Body of pancreas (tissue), 4 donors: Measurements from ENCODE around the gene NAT14. TPM values are rescaled to one million over a fixed set of nuclear protein-coding genes. Genes with fewer than 3 reads are reported as not detected.

Experiments used
- ATAC-seq: fragments of 150-250 bp; one replicate; pipeline ENCODE4 v1.9.1; 2016
- DNase-seq, 4 donors: peaks; one replicate each; pipeline ENCODE4 v3.0.0-alpha.2; 2019
- H3K27ac ChIP-seq, 4 donors: fragments of 200-600 bp; sonication (generic); 1 replicate in 3 of 4; 2 replicates in 1 of 4; pipeline versions ENCODE4 v1.5.1 to v1.6.1; 2016 to 2019; ENCODE audit warnings: mild to moderate bottlenecking in 1 of 4, mixed read lengths in 1 of 4, moderate library complexity in 1 of 4
- H3K27me3 ChIP-seq, 2 donors: fragments of 200-600 bp; sonication (generic); one replicate each; pipeline ENCODE4 v1.6.0; 2016; ENCODE audit warnings: mild to moderate bottlenecking in 1 of 2
- H3K36me3 ChIP-seq, 2 donors: fragments of 200-600 bp; sonication (generic); replicated peaks in 1 of 2; 2 replicates each; pipeline ENCODE4 v1.5.1; 2016; ENCODE audit warnings: low read depth in 2 of 2; ENCODE audit not compliant: insufficient read depth in 1 of 2
- H3K4me1 ChIP-seq: fragments of 200-600 bp; sonication (generic); one replicate; pipeline ENCODE4 v1.6.0; 2016
- H3K4me3 ChIP-seq, 2 donors: fragments of 200-600 bp; sonication (generic); 1 replicate in 1 of 2; 2 replicates in 1 of 2; pipeline ENCODE4 v1.5.1; 2016 to 2019
- H3K9me3 ChIP-seq, 3 donors: fragments of 200-600 bp; sonication (generic); 1 replicate in 2 of 3; 2 replicates in 1 of 3; pipeline ENCODE4 v1.5.1; 2016
- POLR2A ChIP-seq, 3 donors: fragments of 450-650 bp; IDR thresholded peaks; one replicate each; pipeline ENCODE4 v1.6.1; 2016; ENCODE audit warnings: antibody characterized with exemption in 3 of 3, mild to moderate bottlenecking in 2 of 3
- WGBS, 2 donors: methylation state at CpG; one replicate each; pipeline ENCODE4 v1.1.5; 2017; 5-methylcytosine and 5-hydroxymethylcytosine counted together
- intact Hi-C: fragments of 100-400 bp; cut with DNase I; formaldehyde crosslinking; loops from one replicate; pipeline ENCODE4 v1.15.1; 2023
- total RNA-seq, 2 donors: library from RNA; depleted of rRNA; stranded (reverse); fragments of >200 nt; gene quantifications; one replicate each; pipeline ENCODE4 v1.1.0, GENCODE V29; 2016
- TF ChIP-seq, protein P1 (sequence below), 7 experiments: fragments of 450-650 bp in 4 of 7; fragments of 200-600 bp in 3 of 7; sonication (generic) in 3 of 7; IDR thresholded peaks; one replicate each; pipeline ENCODE4 v1.5.1; 2016 to 2019; ENCODE audit warnings: antibody characterized with exemption in 7 of 7

NAT14 gene, protein sequence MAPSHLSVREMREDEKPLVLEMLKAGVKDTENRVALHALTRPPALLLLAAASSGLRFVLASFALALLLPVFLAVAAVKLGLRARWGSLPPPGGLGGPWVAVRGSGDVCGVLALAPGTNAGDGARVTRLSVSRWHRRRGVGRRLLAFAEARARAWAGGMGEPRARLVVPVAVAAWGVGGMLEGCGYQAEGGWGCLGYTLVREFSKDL
- 1 to 10 TPM; 4.2 to 8.2 TPM for total RNA-seq

DNA sequence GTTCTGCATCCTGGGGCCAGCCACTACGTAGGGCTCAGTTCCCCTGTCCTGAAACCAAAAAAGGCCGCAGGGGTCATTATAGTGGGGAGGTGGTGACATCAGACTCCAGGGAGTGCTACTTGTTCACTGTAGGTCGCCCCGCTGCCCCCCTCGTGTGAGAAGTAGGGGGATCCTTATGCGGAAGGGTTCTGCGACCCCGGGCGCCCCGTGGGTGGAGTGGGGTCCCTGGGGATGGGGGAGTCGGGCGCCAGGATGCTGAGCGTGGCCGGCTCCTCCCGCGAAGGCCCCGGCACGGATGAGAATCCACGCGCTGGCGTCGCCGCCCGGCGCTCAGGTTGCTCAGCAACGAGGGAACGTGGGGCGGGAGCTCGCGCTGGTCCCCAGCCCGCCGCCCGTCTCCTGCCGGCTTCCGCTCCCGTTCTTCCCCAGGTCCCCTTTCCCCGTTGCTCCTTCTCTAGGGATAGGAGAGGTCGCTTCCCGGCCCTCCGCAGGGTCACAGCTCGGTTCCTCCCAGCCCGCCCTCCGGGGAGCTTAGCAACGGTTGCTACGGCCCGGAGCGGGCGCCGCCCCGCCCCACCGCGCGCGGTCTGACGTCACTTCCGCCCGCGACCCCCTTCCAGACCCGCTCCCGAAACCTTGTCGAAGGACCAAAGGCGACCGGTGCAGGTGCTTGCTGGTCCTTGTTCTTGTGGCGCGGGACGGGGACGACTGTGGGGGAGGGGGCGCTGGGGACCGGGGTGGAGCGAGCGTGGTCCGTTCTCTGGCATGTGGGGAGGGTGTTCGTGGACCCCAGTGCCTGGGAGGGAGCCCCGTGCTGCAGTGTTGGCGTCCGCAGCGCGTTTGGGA is at the start of gene NAT14:
Gene NAT14 (plus strand): TSS at position 596 of the 846 bp plus-strand sequence. CDS start 521 bp downstream, outside the sequence.
- peak; percentile 54 for ATAC-seq
- peak within 1 kb of the TSS; percentile 5 to 26 for H3K4me3 ChIP-seq
- intact Hi-C loops = no loop called here
- no peaks in the 10 kb centered on the region for H3K9me3 ChIP-seq
- TF ChIP-seq, protein P1, sequence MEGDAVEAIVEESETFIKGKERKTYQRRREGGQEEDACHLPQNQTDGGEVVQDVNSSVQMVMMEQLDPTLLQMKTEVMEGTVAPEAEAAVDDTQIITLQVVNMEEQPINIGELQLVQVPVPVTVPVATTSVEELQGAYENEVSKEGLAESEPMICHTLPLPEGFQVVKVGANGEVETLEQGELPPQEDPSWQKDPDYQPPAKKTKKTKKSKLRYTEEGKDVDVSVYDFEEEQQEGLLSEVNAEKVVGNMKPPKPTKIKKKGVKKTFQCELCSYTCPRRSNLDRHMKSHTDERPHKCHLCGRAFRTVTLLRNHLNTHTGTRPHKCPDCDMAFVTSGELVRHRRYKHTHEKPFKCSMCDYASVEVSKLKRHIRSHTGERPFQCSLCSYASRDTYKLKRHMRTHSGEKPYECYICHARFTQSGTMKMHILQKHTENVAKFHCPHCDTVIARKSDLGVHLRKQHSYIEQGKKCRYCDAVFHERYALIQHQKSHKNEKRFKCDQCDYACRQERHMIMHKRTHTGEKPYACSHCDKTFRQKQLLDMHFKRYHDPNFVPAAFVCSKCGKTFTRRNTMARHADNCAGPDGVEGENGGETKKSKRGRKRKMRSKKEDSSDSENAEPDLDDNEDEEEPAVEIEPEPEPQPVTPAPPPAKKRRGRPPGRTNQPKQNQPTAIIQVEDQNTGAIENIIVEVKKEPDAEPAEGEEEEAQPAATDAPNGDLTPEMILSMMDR (IDR thresholded peaks at IDR 0.05) = no peak
- TF ChIP-seq POLR2A (IDR thresholded peaks at IDR 0.05) = peak in 2 of 3 donors; percentile 18 to 32
- WGBS, 2 donors = 1 to 5% methylated on average over 26 to 67 of the region's 78 CpGs
- H3K27me3 ChIP-seq = no peaks in the 10 kb centered on the region
- peak; percentile 45 to 61 (median 56) for DNase-seq
- H3K36me3 ChIP-seq = no peaks in the 10 kb centered on the region
- peak within 1 kb of the TSS; percentile 32 to 69 (median 58) for H3K27ac ChIP-seq
- peaks cover 52% of the 10 kb centered on the region for H3K4me1 ChIP-seq

GRCh38 chr19:55436847-55437246 is 48.1 kb upstream of the NAT14 start:
- intact Hi-C loops = no loop called here
- TF ChIP-seq, protein P1 (IDR thresholded peaks at IDR 0.05) = no peak
- TF ChIP-seq POLR2A (IDR thresholded peaks at IDR 0.05) = no peak
- WGBS, 2 donors = 31 to 46% methylated on average over 7 to 8 of the region's 8 CpGs
- DNase-seq (no peak), ATAC-seq (no peak)
- no peaks in the 10 kb centered on the region for H3K9me3 ChIP-seq
- H3K27ac ChIP-seq = no peak overlapping the region
- H3K27me3 ChIP-seq = peaks cover 0 to 33% of the 10 kb centered on the region in 2 donors
- H3K4me3 ChIP-seq = no peak overlapping the region
- H3K36me3 ChIP-seq = no peaks in the 10 kb centered on the region
- H3K4me1 ChIP-seq = no peaks in the 10 kb centered on the region

DNA sequence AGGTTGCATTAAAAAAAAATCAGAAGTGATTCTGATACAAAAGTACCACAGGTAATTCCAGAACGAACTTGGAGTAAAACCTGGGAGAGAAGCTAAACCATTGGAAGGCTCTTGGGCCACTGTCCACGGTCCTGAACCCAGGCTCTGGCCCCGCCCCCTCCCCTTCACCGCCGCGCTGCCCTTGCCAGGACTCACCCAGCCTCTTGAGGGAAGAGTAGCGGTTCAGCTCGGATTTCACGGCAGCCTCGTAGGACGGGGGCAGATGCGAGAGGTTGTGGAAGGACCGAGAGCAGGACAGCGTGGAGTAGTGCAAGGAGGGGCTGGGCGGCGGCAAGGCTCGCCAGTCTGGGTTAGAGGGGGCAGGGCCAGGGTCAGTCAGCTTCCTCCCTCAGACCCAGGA is 47.6 kb upstream of the NAT14 start:
- no peaks in the 10 kb centered on the region for H3K4me1 ChIP-seq
- intact Hi-C loops = no loop called here

DNA sequence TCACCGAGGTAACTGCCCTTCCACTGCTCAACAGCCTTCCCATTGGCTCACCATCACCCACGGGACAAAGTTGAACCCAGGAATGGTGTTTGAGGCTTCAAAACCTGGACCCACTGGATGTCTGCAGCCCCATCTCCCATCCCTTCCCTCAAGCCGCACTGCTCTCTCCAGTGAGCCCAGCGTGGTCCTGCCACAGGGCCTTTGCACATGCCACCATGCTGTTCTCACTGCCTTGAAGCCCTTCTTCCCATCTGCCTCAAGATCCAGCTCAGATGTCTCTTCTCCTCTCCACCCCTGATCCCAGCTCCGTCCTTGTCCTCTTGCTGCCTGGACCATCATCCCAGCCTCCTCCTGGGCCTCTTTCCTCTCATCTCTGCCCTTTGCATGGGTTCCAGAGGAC is 45.9 kb upstream of the NAT14 start:
- H3K36me3 ChIP-seq = no peaks in the 10 kb centered on the region
- H3K27me3 ChIP-seq = peaks cover 0 to 26% of the 10 kb centered on the region in 2 donors
- no peak overlapping the region for H3K27ac ChIP-seq
- intact Hi-C loops = no loop called here
- ATAC-seq (no peak), DNase-seq (no peak)
- WGBS, 2 donors = 59 to 65% methylated on average over 5 of the region's 5 CpGs
- no peak overlapping the region for H3K4me3 ChIP-seq
- H3K4me1 ChIP-seq = no peaks in the 10 kb centered on the region
- no peaks in the 10 kb centered on the region for H3K9me3 ChIP-seq
- TF ChIP-seq, protein P1 (IDR thresholded peaks at IDR 0.05) = no peak
- no peak for TF ChIP-seq POLR2A (IDR thresholded peaks at IDR 0.05)

More for the DNA sequence above, 47.6 kb upstream of the NAT14 start:
- Histone ChIP-seq H3K36me3 (no peaks in the 10 kb centered on the region), H3K27ac (no peak overlapping the region), H3K9me3 (no peaks in the 10 kb centered on the region), H3K27me3 (peaks cover 0 to 36% of the 10 kb centered on the region in 2 donors), H3K4me3 (no peak overlapping the region)
- ATAC-seq (peak; percentile 76), DNase-seq (peak; percentile 48 to 72 (median 55))
- TF ChIP-seq, protein P1 (IDR thresholded peaks at IDR 0.05) = no peak
- TF ChIP-seq POLR2A (IDR thresholded peaks at IDR 0.05) = no peak
- WGBS, 2 donors = 1 to 7% methylated on average over 9 to 17 of the region's 17 CpGs
